Heart left ventricle (tissue), 16 donors: Measurements from ENCODE around the gene HSF5. TPM values are rescaled to one million over a fixed set of nuclear protein-coding genes. Genes with fewer than 3 reads are reported as not detected.
"Not testable (repeated sequence)": the region's sequence is repeated elsewhere in the genome, so short reads cannot be mapped to it uniquely, and the experiment has no call there.

Experiments
- ATAC-seq, 4 donors: fragments of 200-7000 bp; cut with Tn5 transposase; one replicate each; pipeline ENCODE4 v1.9.1; 2020 to 2022; ENCODE audit warnings: moderate library complexity in 4 of 4, mild to moderate bottlenecking in 3 of 4, moderate number of reproducible peaks in 1 of 4
- DNase-seq, 5 donors: peaks; one replicate each; pipeline ENCODE4 v3.0.0-alpha.2; 2020
- H3K27ac ChIP-seq, 12 donors: fragments of 200-600 bp; sonication (generic) in 4 of 12; one replicate each; pipeline versions ENCODE4 v1.5.0 to v1.8.0; 2016 to 2022; ENCODE audit warnings: mild to moderate bottlenecking in 2 of 12
- H3K27me3 ChIP-seq, 9 donors: fragments of 200-600 bp; sonication (generic) in 2 of 9; one replicate each; pipeline versions ENCODE4 v1.5.1 to v1.8.0; 2016 to 2022; ENCODE audit warnings: mild to moderate bottlenecking in 3 of 9
- H3K36me3 ChIP-seq, 9 donors: fragments of 200-600 bp; sonication (generic) in 2 of 9; one replicate each; pipeline versions ENCODE4 v1.5.0 to v1.8.0; 2018 to 2022; ENCODE audit warnings: mild to moderate bottlenecking in 2 of 9
- H3K4me1 ChIP-seq, 12 donors: fragments of 200-600 bp; sonication (generic) in 4 of 12; one replicate each; pipeline versions ENCODE4 v1.5.0 to v1.8.0; 2016 to 2022; ENCODE audit warnings: mild to moderate bottlenecking in 3 of 12
- H3K4me3 ChIP-seq, 12 donors: fragments of 200-600 bp; sonication (generic) in 4 of 12; one replicate each; pipeline versions ENCODE4 v1.5.0 to v1.8.0; 2017 to 2022; ENCODE audit warnings: mild to moderate bottlenecking in 9 of 12, moderate library complexity in 4 of 12
- H3K9me3 ChIP-seq, 12 donors: fragments of 200-600 bp; sonication (generic) in 4 of 12; one replicate each; pipeline versions ENCODE4 v1.5.0 to v1.8.0; 2016 to 2022; ENCODE audit warnings: mild to moderate bottlenecking in 1 of 12
- POLR2A ChIP-seq, 2 donors: fragments of 450-650 bp; IDR thresholded peaks; one replicate each; pipeline ENCODE4 v1.6.1; 2017; ENCODE audit warnings: antibody characterized with exemption in 2 of 2, mild to moderate bottlenecking in 2 of 2, moderate library complexity in 2 of 2
- WGBS, 4 donors: extraction: QIAGEN DNeasy Blood & Tissue Kit in 2 of 4; methylation state at CpG; one replicate each; pipeline versions ENCODE4 v1.1.5 to v1.1.7; 2013 to 2018; 5-methylcytosine and 5-hydroxymethylcytosine counted together
- intact Hi-C, 10 donors: fragments of 100-400 bp; cut with DNase I; formaldehyde crosslinking; loops; one replicate each; pipeline versions ENCODE4 v1.11.1 to v1.14.2; 2022
- polyA plus RNA-seq, 2 donors: library from polyadenylated mRNA; stranded (reverse); fragments of 200-250 nt; gene quantifications; one replicate each; pipeline ENCODE4 v1.2.3, GENCODE V29; 2013
- total RNA-seq, 9 donors: library from RNA; depleted of rRNA in 2 of 9; stranded (reverse); fragments of >200 nt in 2 of 9; fragmentation: NEBNext Ultra II Directional in 3 of 9; extraction: Animal tissue kit (Norgen Biotek cat#: 25700) in 3 of 9; gene quantifications; one replicate each; pipeline versions ENCODE4 v1.1.0 to v1.2.4, GENCODE V29; 2016 to 2023
- TF ChIP-seq, protein P1 (sequence below), 12 donors: fragments of 200-600 bp; sonication (generic) in 4 of 12; IDR thresholded peaks; one replicate each; pipeline versions ENCODE4 v1.5.0 to v1.8.0; 2018 to 2022; ENCODE audit warnings: antibody characterized with exemption in 12 of 12, mild to moderate bottlenecking in 5 of 12
- donor health status: ischemic (EF 13 %, LVEDD 7.1; RV severe dilation, severe dysfunction).
- donor health status: healthy with polysubstance abuse.
- donor health status: DM: no; HTN: yes; CAD: no.
- donor health status: DM: no; HTN: no; CAD: no.
- donor health status: ischemic (EF 25% LVEDD 6.9; RV normal size, moderate dysfunction).
- donor health status: ischemic (EF 25% LVEDD 5.7; RV mildly dilated, moderate dysfunction).
- donor health status: healthy.
- donor health status: DM: yes; HTN: yes; CAD: no.
- donor health status: ischemic (EF 35%, LVEDD 5.7; RV mildly dilated, moderate dysfunction).
- donor health status: nonischemic (EF 11% LVEDD 7.7; RV severe dilation, severe dysfunction).
- donor health status: DM: yes; HTN: yes; CAD: no.
- donor health status: PGD.
- donor health status: ischemic (EF 29% LVEDD 5.4; RV normal size, mild dysfunction).
- donor health status: nonischemic (EF 23%, LVEDD 6.1; RV moderate dilation, normal function).

The HSF5 gene
- total and polyA plus RNA-seq, 11 donors: 0.06 to 0.19 TPM; not detected in 9

DNA sequence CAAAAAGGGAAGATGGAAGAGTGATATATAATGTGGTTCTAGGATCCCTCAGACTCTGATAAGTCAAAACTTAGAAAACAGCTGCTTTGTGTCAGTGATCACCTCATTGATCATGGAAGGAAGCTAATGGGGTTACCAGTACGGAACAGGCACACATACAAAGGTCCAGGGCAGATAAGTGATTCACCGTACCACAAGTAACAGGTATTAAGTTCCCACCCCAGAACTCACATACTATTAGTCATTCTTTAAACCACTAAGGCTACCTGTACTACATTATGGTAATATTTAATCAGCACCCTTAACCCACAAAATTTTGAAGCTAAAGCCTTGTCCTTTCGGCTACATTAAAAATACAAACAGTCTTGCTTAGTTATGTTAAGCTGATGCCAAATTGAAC is 88.2 kb downstream of the HSF5 start:
- Histone ChIP-seq H3K27ac (no peak overlapping the region), H3K4me3 (no peak overlapping the region), H3K4me1 (no peaks in the 10 kb centered on the region), H3K36me3 (no peaks in the 10 kb centered on the region), H3K9me3 (no peaks in the 10 kb centered on the region), H3K27me3 (peaks cover 0 to 14% (median 0%) of the 10 kb centered on the region in 9 donors)
- 74 to 86% (median 81%) methylated on average over 3 of the region's 3 CpGs for WGBS, 4 donors
- intact Hi-C loops: no loop called here
- DNase-seq: no peak
- TF ChIP-seq POLR2A (IDR thresholded peaks at IDR 0.05): no peak
- TF ChIP-seq, protein P1, sequence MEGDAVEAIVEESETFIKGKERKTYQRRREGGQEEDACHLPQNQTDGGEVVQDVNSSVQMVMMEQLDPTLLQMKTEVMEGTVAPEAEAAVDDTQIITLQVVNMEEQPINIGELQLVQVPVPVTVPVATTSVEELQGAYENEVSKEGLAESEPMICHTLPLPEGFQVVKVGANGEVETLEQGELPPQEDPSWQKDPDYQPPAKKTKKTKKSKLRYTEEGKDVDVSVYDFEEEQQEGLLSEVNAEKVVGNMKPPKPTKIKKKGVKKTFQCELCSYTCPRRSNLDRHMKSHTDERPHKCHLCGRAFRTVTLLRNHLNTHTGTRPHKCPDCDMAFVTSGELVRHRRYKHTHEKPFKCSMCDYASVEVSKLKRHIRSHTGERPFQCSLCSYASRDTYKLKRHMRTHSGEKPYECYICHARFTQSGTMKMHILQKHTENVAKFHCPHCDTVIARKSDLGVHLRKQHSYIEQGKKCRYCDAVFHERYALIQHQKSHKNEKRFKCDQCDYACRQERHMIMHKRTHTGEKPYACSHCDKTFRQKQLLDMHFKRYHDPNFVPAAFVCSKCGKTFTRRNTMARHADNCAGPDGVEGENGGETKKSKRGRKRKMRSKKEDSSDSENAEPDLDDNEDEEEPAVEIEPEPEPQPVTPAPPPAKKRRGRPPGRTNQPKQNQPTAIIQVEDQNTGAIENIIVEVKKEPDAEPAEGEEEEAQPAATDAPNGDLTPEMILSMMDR (IDR thresholded peaks at IDR 0.05): no peak
- no peak for ATAC-seq

DNA sequence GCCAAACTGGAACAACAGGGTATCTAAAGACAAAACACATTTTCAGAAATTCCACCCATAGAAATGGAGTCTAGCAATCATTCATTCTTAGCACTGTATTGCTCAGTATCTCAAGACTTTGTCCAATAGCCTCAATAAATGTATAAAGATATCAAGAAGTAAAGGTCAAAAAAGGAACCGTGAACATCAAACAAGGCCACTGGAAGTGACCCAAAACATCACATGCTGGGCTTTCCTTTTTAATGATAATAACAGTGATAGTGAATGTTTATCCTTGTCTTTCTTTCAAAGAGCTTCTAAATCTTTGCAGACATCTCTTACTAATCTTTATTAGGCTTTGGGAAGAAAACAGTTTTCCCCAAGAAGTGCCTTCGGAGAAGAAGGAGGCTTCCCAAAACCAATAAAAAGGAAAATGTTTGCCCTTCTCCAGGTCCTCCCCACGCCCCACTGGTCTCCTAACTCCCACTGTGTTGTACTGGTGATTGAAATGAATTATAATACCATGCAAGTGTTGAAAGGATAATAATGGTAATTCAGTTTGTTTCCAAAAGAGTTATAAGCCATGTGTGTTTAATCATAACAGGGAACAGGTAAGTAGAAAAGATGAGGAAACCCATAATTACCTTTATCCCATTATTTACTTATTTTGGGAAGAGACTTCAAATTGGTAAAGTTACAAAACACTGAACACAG is 89.5 kb downstream of the HSF5 start:
- TF ChIP-seq POLR2A (IDR thresholded peaks at IDR 0.05): no peak
- TF ChIP-seq, protein P1 (IDR thresholded peaks at IDR 0.05): no peak
- Histone ChIP-seq H3K27me3 (peaks cover 0 to 14% (median 0%) of the 10 kb centered on the region in 9 donors), H3K4me1 (no peaks in the 10 kb centered on the region), H3K27ac (no peak overlapping the region), H3K4me3 (no peak overlapping the region), H3K36me3 (no peaks in the 10 kb centered on the region), H3K9me3 (no peaks in the 10 kb centered on the region)
- intact Hi-C loops: no loop called here
- WGBS, 4 donors: 48 to 57% (median 49%) methylated on average over 3 of the region's 3 CpGs
- ATAC-seq (no peak), DNase-seq (no peak)

DNA sequence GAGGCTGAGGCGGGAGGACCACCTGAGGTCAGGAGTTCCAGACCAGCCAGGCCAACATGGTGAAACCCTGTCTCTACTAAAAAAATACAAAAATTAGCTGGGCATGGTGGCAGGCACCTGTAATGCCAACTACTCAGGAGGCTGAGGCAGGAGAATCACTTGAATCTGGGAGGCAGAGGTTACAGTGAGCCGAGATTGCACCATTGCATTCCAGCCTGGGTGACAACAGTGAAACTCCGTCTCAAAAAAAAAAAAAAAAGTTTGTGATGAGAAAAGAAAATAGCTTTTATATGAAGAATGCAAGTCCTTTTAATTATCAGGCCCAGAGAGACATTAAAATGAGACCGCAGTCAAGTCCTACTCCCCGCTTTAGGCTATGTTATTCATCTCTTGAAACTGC is 90.8 kb downstream of the HSF5 start:
- WGBS, 4 donors: 89 to 95% (median 92%) methylated on average over 5 of the region's 5 CpGs
- H3K27ac ChIP-seq, ATAC-seq, H3K4me3 ChIP-seq, DNase-seq, H3K36me3 ChIP-seq, H3K9me3 ChIP-seq, H3K4me1 ChIP-seq, intact Hi-C loops: not testable (repeated sequence)
- peaks cover 0 to 15% (median 0%) of the 10 kb centered on the region in 9 donors for H3K27me3 ChIP-seq

DNA sequence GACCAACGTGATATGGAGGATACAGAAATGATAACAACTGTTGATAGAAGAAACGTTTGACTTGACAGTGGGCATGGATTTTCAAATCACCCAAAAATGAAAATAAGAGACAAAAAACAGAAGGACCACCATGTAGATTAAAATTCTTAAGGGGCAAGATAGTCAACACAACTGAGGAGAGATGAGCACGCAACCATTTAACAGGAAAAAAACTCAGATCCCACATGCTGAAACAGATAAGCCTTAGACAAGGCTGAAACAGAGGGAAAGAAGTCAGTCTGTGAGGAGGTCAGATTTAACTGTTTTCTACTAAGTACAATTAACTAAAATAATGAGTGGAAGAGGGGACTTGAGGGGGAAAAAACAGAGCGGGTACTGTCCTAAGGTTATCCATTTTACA is 92.0 kb downstream of the HSF5 start:
- no peak for ATAC-seq
- 38 to 52% (median 48%) methylated on average over 4 of the region's 4 CpGs for WGBS, 4 donors
- intact Hi-C loops: no loop called here

More for the DNA sequence above, 92.0 kb downstream of the HSF5 start:
- no peak overlapping the region for H3K4me3 ChIP-seq
- no peaks in the 10 kb centered on the region for H3K36me3 ChIP-seq
- no peak for DNase-seq
- TF ChIP-seq POLR2A (IDR thresholded peaks at IDR 0.05): no peak
- TF ChIP-seq, protein P1 (IDR thresholded peaks at IDR 0.05): no peak
- no peak overlapping the region for H3K27ac ChIP-seq
- H3K9me3 ChIP-seq: no peaks in the 10 kb centered on the region
- H3K4me1 ChIP-seq: peaks cover 0 to 8% (median 3%) of the 10 kb centered on the region in 12 donors
- peaks cover 0 to 16% (median 0%) of the 10 kb centered on the region in 9 donors for H3K27me3 ChIP-seq
